Ishikawa (cell line): ENCODE measurements around the gene HDGF.

Source experiments
- CEBPB ChIP-seq: IDR thresholded peaks from 2 replicates; pipeline ENCODE4 v1.6.1; 2012
- CREB1 ChIP-seq: IDR thresholded peaks from 2 replicates; pipeline ENCODE4 v1.6.1; 2012; ENCODE audit warnings: low read depth
- EGR1 ChIP-seq: IDR thresholded peaks from 2 replicates; pipeline ENCODE4 v1.6.1; 2012
- EP300 ChIP-seq: IDR thresholded peaks from 2 replicates; pipeline ENCODE4 v1.6.1; 2012; ENCODE audit warnings: borderline replicate concordance
- FOXM1 ChIP-seq: IDR thresholded peaks from 2 replicates; pipeline ENCODE4 v1.6.1; 2012; ENCODE audit warnings: low read depth, borderline replicate concordance
- MAX ChIP-seq: IDR thresholded peaks from 2 replicates; pipeline ENCODE4 v1.6.1; 2012
- NFIC ChIP-seq: IDR thresholded peaks from 2 replicates; pipeline ENCODE4 v1.6.1; 2012
- RAD21 ChIP-seq: IDR thresholded peaks from 2 replicates; pipeline ENCODE4 v1.6.1; 2012; ENCODE audit warnings: low read depth
- REST ChIP-seq: IDR thresholded peaks from 2 replicates; pipeline ENCODE4 v1.6.1; 2012; ENCODE audit warnings: low read depth, mild to moderate bottlenecking
- TAF1 ChIP-seq: IDR thresholded peaks from 2 replicates; pipeline ENCODE4 v1.6.1; 2012; ENCODE audit warnings: low read depth, mild to moderate bottlenecking
- TCF12 ChIP-seq: IDR thresholded peaks from 2 replicates; pipeline ENCODE4 v1.6.1; 2012; ENCODE audit warnings: low read depth
- TEAD4 ChIP-seq: IDR thresholded peaks from 2 replicates; pipeline ENCODE4 v1.6.1; 2012
- USF1 ChIP-seq: IDR thresholded peaks from 2 replicates; pipeline ENCODE4 v1.6.1; 2012
- YY1 ChIP-seq: IDR thresholded peaks from 2 replicates; pipeline ENCODE4 v1.6.1; 2012; ENCODE audit warnings: low read depth
- ZBTB7A ChIP-seq: IDR thresholded peaks from 2 replicates; pipeline ENCODE4 v1.6.1; 2012; ENCODE audit warnings: low read depth

Gene HDGF

GRCh38 chr1:156756355-156756754 is 4.9 kb upstream of the HDGF start:
- TF ChIP-seq MAX (no peak), NFIC (no peak), TEAD4 (no peak), TCF12 (no peak), EGR1 (no peak), ZBTB7A (no peak), USF1 (no peak), FOXM1 (no peak), RAD21 (no peak), EP300 (no peak), TAF1 (no peak), CREB1 (no peak), CEBPB (no peak), YY1 (no peak), REST (no peak)

GRCh38 chr1:156755527-156755950 is 4.1 kb upstream of the HDGF start:
- TF ChIP-seq TAF1 = no peak
- no peak for TF ChIP-seq CEBPB

GRCh38 chr1:156754219-156754618 is 2.7 kb upstream of the HDGF start:
- no peak for TF ChIP-seq TAF1
- no peak for TF ChIP-seq EGR1
- TF ChIP-seq RAD21 = no peak
- no peak for TF ChIP-seq NFIC
- no peak for TF ChIP-seq MAX

- TF ChIP-seq TCF12 (no peak), TAF1 (no peak), RAD21 (no peak), YY1 (no peak), FOXM1 (no peak), REST (no peak), NFIC (no peak), EGR1 (no peak), TEAD4 (no peak), USF1 (no peak), MAX (no peak), EP300 (no peak), CEBPB (no peak), CREB1 (no peak), ZBTB7A (no peak)
These were observed 1.5 kb upstream of the HDGF start for GRCh38 chr1:156752843-156753482.

GRCh38 chr1:156751757-156752481 is 444 bp upstream of the HDGF start:
- TF ChIP-seq TEAD4 (0 out of 2 replicates have a peak, but pooled peaks have one; percentile 18), NFIC (no peak), ZBTB7A (peak; percentile 83), EGR1 (no peak), TAF1 (peak; percentile 63), CREB1 (no peak), EP300 (peak; percentile 18; the same call in 1 of the 2 replicates), MAX (peak; percentile 94), TCF12 (no peak), YY1 (peak; percentile 81), CEBPB (no peak), RAD21 (no peak; the same call in 1 of the 2 replicates), USF1 (peak; percentile 79), REST (no peak), FOXM1 (no peak)
